CD4-positive, alpha-beta T cell treated with Interleukin-2 at 100 ng/mL for 4 hours (primary cell): ENCODE data around the gene VGLL4.
"Not testable (repeated sequence)": the region's sequence is repeated elsewhere in the genome, so short reads cannot be mapped to it uniquely, and the experiment has no call there.

Experiments
- DNase-seq: peaks from one replicate; pipeline ENCODE4 v3.0.0-alpha.2; 2020; ENCODE audit warnings: low spot score

The VGLL4 gene

DNA sequence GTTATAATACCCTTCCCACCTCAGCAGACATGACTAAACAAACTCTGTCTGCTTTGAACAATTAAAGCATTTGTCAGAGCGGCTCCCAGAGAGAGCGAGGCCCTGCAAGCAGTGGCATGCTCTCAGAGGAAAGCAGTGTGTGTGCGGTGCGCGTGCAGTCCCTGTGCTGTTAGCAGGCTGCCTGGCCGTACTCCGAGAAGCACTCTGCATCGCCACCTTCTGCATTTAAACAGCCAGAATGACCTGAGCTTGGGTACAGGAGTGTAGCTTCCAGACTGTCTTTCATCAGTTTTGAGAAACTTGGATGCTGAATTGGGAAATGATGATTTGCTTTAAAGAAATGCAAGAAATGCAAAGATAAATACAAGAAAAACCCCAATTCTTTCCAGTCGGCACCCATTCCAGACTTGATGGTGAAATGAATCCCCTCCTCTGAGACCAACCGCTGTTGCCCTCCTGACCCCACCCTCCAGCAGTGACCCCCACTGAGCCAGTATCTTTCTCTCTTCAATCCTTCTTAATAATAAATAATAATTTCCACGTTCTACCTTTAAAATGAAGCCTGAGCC lies 113.5 kb downstream of the VGLL4 start:
- no peak for DNase-seq

DNA sequence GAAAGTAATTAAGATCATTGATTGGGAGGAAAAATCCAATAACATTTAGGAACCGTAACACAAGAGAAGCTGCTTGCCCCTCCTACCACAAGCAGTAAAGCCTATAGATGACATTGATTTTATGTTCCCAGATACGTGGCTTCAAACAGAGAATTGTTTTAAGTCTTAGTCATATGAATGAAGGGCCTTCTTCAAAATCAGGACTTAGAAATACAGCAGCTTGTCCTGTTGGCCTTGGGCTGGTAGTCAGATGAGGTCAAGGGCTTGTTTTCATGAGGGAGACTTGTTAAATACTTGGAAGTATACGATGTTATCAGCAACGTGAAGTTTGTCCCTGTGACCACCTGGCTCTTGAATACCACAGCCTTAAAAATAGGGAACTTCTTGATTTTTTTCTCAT lies 114.4 kb downstream of the VGLL4 start:
- DNase-seq, result no peak

DNA sequence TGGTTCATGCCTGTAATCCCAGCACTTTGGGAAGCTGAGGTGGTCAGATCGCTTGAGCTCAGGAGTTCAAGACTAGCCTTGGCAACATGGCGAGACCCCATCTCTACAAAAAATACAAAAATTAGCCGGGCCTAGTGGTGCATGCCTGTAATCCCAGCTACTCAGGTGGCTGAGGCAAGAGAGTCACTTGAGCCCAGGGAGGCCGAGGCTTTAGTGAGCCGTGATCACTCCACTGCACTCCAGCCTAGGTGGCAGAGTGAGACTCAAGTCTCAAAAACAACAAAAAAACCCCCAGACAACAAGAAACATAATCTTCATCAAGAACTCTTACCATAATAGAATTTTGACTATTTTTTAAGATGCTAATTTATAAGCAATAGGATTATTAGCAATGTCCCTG lies 117.6 kb downstream of the VGLL4 start:
- DNase-seq, result not testable (repeated sequence)

DNA sequence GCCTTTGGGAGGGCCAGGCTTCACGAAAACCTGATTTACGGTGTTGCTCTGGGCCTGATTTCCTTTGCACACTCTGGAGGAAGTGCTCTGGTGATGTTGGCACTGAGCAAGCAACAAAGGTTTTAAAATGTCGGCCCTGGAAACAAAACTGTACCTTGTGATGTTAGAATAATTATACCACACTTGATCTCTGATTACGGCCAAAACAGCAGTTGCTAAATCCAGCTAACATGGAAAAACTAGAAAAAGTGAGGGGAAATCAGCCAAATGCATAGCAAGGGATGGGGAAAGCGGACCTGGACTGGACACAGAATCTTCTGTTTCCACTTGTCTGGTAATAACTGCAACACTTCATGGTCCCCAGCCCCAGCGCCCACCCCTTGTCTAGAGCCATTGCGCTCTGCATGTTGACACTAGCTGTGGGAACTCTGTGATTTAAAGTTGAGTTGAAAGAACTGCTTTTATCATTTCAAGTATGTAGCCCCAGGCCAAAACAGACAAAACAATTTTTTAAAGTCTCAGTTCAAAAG lies 120.1 kb downstream of the VGLL4 start:
- no peak for DNase-seq

DNA sequence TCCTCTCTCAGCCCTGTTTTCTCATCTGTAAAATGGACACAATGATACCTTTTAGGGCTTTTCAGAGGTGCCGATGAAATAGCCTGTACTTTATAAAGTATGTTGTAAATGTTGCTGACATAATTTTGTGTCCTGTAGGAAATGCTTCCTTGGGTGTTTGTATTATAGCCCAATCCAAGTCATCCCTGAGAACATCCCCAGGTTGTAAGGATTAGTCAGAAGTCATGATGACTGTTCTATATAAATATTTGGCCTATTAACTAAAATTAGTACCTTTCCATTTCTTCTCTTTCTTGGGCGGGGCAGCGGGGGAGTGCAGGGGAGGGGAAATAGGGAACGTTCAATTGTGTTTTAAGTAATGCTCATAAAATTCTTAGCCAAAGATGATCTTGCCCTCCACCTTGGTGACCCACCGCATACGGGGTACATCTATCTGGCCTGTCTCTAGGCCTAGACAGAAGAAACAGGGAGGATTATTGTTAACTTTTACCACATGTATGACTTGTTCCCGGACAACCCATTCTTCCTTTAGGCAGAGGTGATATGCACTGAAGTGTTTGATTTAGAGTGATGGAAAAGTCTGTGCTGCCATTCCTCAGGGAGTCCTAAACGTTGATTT lies 120.7 kb downstream of the VGLL4 start:
- DNase-seq, result no peak

DNA sequence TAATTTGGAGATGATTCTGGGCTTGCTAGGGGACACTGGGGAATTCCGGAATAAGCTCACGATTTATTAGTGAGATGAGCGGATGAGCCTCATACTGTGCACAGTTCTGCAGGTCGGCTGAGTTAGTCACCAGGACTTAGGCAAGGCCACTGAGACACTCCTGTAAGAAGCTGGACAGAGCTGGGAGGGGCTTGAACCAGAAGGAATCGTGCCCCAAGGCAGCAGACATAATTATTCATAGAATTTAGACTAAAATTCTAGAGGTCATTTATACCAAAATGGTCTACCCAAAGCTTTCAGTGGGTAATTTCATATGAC lies 121.4 kb downstream of the VGLL4 start:
- no peak for DNase-seq

DNA sequence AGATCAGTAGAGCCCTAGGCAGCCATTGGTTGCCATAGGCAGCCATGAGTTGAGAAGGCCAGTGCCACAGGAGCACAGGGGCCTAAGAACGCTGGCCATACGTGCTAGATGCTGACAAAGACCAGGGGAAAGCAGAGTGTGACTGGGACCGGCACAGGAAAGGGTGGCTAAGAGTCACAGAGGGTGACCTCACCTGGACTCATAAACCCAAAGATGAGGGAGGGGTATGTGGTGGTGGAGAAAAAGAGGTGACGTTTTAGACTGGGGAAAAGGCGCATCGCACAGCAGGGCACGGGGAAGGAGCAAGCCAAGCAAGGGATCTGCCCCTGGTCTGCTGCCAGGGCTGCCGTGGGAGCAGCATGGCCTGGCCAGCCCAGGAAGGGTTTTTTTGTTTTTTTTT lies 122.5 kb downstream of the VGLL4 start:
- DNase-seq, result no peak

DNA sequence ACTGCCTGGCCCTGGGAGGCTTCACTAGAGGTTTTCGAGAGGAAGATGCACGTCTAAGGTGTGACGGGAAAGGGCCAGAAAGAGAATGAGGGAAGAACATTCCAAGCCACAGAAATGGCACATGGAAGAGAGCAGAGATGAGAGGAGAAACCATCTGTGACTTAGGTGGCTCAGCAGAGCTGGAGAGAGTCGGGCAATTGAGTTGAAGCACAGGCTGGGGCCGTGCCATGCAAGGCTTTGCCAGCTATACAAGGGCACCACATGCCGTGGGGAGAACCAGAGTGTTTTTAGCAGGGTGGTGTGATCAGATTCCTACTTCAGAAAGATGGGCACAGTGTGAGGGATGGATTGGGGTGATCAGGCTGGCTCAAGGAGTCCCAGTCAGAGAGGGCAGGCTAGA lies 126.1 kb downstream of the VGLL4 start:
- DNase-seq, result no peak

DNA sequence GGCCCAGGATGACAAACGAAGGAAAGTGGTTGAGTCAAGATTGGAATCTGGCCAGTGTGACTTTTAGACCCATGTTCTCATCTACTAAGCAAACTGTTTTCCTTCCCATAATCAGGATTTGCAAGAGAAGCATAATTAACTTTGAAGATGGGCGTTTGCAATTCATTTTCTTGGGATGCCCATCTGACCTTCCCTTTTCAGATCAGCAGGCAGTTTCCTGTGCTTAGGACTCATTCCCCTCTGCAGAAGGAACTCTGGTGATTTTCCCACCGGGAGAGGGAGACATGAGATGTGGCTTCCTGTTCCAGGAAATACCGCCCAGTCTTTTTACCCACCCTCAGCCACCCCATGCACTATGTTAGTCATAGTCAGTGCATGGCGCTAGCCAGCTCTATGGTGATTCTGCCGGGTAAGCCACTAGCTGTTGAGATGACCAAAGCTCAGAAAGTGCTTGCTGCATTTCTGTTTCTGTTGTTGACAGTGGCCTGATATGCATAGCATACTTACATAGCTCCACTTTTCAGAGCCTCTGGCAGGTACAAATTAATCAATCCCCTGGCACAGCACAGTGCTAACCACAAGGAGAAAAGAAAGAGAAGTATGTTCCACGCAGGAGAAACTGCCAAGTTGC lies 129.4 kb downstream of the VGLL4 start:
- DNase-seq, result no peak

DNA sequence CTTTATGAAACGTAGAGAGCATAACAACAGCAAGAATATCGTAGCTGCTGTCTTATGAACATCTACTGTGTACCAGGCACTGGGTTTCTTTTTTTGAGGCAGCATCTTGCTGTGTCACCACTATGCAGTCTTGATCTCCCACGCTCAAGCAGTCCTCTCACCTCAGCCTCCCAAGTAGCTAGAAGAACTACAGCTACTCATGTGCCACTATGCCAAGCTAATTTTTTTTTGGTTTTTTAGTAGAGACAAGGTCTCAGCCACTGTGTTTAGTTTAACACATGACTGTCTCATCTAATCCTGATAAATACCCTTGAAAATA lies 129.9 kb downstream of the VGLL4 start:
- DNase-seq, result no peak

DNA sequence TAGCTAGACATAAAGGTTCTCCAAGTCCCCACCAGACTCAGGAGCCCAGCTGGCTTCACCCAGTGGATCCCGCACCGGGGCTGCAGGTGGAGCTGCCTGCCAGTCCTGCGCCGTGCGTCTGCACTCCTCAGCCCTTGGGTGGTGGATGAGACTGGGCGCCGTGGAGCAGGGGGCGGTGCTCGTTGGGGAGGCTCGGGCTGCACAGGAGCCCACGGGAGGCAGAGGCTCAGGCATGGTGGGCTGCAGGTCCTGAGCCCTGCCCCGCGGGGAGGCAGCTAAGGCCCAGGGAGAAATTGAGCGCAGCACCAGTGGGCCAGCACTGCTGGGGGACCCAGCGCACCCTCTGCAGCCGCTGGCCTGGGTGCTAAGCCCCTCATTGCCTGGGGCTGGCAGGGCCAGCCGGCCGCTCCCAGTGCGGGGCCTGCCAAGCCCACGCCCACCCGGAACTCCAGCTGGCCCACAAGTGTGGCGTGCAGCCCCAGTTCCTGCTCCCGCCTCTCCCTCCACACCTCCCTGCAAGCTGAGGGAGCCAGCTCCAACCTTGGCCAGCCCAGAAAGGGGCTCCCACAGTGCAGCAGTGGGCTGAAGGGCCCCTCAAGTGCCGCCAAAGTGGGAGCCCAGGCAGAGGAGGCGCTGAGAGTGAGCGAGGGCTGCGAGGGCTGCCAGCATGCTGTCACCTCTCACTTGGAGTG lies 130.4 kb downstream of the VGLL4 start:
- not testable (repeated sequence) for DNase-seq

DNA sequence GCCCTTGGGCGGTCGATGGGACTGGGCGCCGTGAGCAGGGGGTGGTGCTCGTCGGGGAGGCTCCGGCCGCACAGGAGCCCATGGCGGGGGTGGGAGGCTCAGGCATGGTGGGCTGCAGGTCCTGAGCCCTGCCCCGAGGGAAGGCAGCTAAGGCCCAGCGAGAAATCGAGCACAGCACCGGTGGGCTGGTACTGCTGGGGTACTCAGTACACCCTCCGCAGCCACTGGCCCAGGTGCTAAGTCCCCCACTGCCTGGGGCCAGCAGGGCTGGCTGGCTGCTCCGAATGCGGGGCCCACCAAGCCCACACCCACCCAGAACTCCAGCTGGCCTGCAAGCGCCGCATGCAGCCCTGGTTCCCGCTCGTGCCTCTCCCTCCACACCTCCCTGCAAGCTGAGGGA lies 132.1 kb downstream of the VGLL4 start:
- DNase-seq, result not testable (repeated sequence)

DNA sequence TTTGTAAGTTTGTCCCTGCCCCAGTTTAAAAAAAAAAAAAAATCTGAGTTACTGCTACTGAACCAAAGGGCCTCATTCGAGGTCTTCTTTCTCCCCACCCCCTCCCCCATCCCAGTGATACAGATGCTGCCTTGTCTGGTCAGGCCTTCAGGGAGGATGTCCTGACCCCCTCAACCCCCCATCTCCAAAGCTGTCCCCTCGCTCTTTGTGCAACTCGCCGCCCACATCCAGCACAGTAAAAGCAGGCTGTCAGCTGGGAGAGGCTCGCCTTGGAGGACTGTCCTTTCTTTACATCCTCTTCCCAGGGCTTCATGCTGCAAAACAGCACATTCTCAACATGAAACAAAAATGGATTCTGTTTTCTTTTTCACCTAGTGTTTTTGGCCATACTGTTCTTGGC lies 133.4 kb downstream of the VGLL4 start:
- no peak for DNase-seq

DNA sequence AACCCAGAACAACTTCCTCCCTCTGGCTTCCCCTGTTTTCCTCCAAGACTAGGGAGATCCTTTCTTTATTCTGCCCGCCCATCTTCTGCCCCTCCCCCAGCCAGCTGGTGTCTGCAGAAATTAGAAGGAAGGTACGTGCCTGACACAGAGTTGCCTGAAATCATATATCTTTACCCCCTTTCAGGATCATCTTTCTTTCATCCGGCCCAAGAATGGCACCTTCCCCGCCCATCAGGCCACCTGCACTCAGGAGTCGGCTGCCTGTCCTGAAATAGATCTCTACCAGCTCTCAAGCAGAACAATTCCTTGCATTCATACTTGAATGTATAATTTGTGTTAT lies 133.7 kb downstream of the VGLL4 start:
- no peak for DNase-seq

DNA sequence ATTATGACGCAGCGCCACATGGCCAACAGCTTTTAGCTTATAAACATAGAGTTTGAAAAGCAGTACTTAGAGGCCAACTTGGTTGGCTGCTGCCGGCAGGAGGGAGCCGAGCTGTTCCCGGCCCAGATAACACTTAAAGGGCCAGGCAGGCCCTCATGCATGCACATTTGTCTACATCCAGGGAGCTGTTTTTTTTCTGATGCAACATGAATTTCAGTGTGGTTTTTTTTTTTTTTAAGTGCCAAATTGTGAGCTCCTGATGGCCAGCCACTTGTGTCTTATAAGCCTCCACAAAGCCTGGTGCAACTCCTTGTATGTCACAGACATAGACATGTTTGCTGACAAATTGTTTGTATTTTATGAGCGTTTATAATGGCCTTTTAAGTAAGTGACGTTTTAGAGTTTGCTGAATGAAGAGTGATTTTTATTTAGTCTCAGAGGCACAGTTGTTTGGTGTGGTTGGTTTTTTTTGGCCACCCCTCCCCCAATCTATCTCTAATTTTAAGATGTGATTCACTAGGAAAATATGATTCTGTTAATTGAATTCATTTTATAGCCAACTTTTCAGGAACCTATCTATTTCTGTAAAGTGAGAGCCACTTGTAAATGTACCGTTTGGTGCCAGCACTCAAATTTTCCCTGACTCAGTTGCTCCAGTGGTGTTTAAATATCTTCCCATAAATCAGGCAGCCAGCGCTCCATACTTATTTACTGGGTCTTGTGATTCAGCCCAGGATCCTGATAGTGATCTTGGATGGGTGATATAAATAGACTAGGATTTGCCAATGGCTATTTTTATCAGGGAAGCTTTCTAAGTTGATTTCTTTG lies 134.3 kb downstream of the VGLL4 start:
- no peak for DNase-seq

DNA sequence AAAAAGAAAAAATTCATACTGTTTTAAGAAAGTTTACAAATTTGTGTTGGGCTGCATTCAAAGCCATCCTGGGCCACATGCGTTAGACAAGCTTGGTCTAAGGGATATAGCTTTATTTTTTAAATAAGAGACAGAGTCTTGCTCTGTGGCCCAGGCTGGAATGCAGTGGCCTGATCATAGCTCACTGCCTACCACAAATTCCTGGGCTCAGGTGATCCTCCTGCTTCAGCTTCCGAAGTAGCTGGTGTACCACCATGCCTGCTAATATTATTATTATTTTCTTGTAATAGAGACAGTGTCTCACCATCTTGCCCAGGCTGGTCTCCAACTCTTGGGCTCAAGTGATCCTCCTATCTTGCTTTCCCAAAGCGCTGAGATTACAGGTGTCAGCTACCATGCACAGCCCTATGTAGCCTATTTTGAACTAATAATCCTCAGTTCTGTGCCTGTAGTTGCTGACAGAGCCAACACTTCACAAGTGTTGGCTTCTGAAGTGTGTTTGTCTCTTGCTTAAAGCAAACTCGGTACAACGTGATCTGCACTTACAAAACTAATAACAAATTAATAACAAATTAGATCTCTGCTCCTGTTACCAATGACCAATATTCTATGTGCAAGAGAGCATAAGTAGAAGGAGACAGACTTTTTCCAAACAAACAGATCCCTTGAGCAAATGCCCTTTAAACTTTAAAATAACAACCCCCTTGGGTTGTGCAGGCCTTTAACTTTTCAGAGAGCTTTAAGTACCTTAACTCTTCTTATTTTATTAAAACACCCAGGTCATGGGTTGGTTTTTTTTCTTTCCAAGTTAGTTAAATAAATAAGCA lies 135.2 kb downstream of the VGLL4 start:
- no peak for DNase-seq

DNA sequence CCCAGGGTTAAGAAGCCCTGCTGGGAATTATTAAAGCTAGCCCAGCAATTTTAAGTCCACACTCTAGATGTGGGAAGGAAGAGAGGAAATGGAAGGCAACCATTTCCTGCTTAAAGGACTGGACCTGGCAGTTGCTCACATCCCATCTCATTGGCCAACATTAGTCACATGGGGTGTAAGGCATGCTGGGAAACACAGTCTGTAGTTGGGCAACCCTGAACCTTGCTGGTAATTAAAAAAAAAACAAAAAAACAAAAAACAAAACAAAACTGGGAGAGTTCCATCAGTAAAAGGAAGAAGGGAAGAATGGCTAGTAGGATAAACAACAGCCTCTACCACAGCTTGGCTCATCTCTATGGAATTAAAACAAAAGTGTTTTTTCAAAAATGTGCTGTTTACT lies 136.0 kb downstream of the VGLL4 start:
- DNase-seq, result no peak
